ENCODE data around the gene TSC22D1. TPM values are rescaled to one million over a fixed set of nuclear protein-coding genes. Genes with fewer than 3 reads are reported as not detected.
A peak's percentile ranks its signal among the peaks of the same experiment; 100 is the strongest.

The TSC22D1 gene
- total RNA-seq, 1 experiment from 2014 or later = 194 TPM

- TSS peak; percentile 94 for BruUV-seq (replicated peaks)
- no peaks in the 10 kb centered on the region for H3F3A ChIP-seq (ENCODE audit: low read length, unreplicated experiment)
- no peaks in the 10 kb centered on the region for H3K9me2 ChIP-seq (replicated peaks; ENCODE audit: low read length)
- peak overlapping the region; percentile 90 for H3K27ac ChIP-seq (ENCODE audit: low read length)
- peak overlapping the region; percentile 83 for H3K4me2 ChIP-seq (ENCODE audit: low read length)
- POLR2A ChIA-PET (ENCODE audit: unreplicated experiment) = interaction anchor here (0.5 to 1.5 kb wide), 20 partner anchors 36 to 904 kb away, joined by 3 to 33 read pairs (median 8); no protein-coding TSS in a partner anchor
- peaks cover 37% of the 10 kb centered on the region for H3K79me2 ChIP-seq (ENCODE audit: low read length)
- no peak overlapping the region for H2AFZ ChIP-seq (ENCODE audit: low read length)
- H3K9me3 ChIP-seq (ENCODE audit: low read length) = no peaks in the 10 kb centered on the region
- peaks cover 29% of the 10 kb centered on the region for H4K20me1 ChIP-seq (ENCODE audit: low read length)
- CTCF ChIA-PET = interaction anchor here (0.6 to 1.0 kb wide), 6 partner anchors 129 to 809 kb away, joined by 3 to 9 read pairs (median 7); no protein-coding TSS in a partner anchor
- peak overlapping the region; percentile 100 for H3K9ac ChIP-seq (ENCODE audit: low read length)
- intact Hi-C loops (cut with micrococcal nuclease) = loop anchor here (1.0 to 2.0 kb wide), 4 partner anchors 71 to 293 kb away; no protein-coding TSS in a partner anchor
- H3K27me3 ChIP-seq (ENCODE audit: low read length) = no peaks in the 10 kb centered on the region
- no peak for TF ChIP-seq EZH2 (IDR thresholded peaks at IDR 0.05; ENCODE audit: low read length, unreplicated experiment)
- H3K4me3 ChIP-seq (ENCODE audit: low read length) = peak overlapping the region; percentile 100
- peaks cover 30% of the 10 kb centered on the region for H3K36me3 ChIP-seq (ENCODE audit: low read depth, low read length)
- peaks cover 22% of the 10 kb centered on the region for H3K4me1 ChIP-seq (ENCODE audit: insufficient read depth, low read length)
- ATAC-seq (peak; percentile 41), DNase-seq (peak; percentile 93)
These were observed 140.8 kb downstream of the TSC22D1 start for GRCh38 chr13:44435142-44435918.

- POLR2A ChIA-PET (ENCODE audit: unreplicated experiment) = interaction anchor here (0.5 to 1.5 kb wide), 10 partner anchors 37 to 368 kb away, joined by 3 to 33 read pairs (median 7); no protein-coding TSS in a partner anchor
- CTCF ChIA-PET = interaction anchor here (0.7 to 1.0 kb wide), 2 partner anchors 128 to 228 kb away, joined by 3 to 8 read pairs; no protein-coding TSS in a partner anchor
- H3K27ac ChIP-seq (ENCODE audit: low read length) = peak overlapping the region; percentile 90
- no peaks in the 10 kb centered on the region for H3K9me2 ChIP-seq (replicated peaks; ENCODE audit: low read length)
- intact Hi-C loops (cut with micrococcal nuclease) = loop anchor here (1.0 to 2.0 kb wide), 4 partner anchors 70 to 292 kb away; no protein-coding TSS in a partner anchor
- H3F3A ChIP-seq (ENCODE audit: low read length, unreplicated experiment) = no peaks in the 10 kb centered on the region
- no peaks in the 10 kb centered on the region for H3K27me3 ChIP-seq (ENCODE audit: low read length)
- DNase-seq (no peak), ATAC-seq (no peak)
- no peak overlapping the region for H2AFZ ChIP-seq (ENCODE audit: low read length)
- H3K79me2 ChIP-seq (ENCODE audit: low read length) = peaks cover 37% of the 10 kb centered on the region
- H3K4me2 ChIP-seq (ENCODE audit: low read length) = peak overlapping the region; percentile 83
- peaks cover 22% of the 10 kb centered on the region for H3K4me1 ChIP-seq (ENCODE audit: insufficient read depth, low read length)
- peak overlapping the region; percentile 100 for H3K4me3 ChIP-seq (ENCODE audit: low read length)
- H3K36me3 ChIP-seq (ENCODE audit: low read depth, low read length) = peaks cover 30% of the 10 kb centered on the region
- peaks cover 29% of the 10 kb centered on the region for H4K20me1 ChIP-seq (ENCODE audit: low read length)
- no TSS peak for BruUV-seq (replicated peaks)
- peak overlapping the region; percentile 100 for H3K9ac ChIP-seq (ENCODE audit: low read length)
- no peaks in the 10 kb centered on the region for H3K9me3 ChIP-seq (ENCODE audit: low read length)
- no peak for TF ChIP-seq CTCF (conservative IDR thresholded peaks at IDR 0.05; ENCODE audit: low read depth, low read length)
- TF ChIP-seq EZH2 (IDR thresholded peaks at IDR 0.05; ENCODE audit: low read length, unreplicated experiment) = no peak
- TF ChIP-seq EZH2phosphoT487 (IDR thresholded peaks at IDR 0.05; ENCODE audit: borderline replicate concordance, low read length) = no peak
These were observed 141.4 kb downstream of the TSC22D1 start for GRCh38 chr13:44434766-44435141.

- Histone ChIP-seq H3K9me3 (ENCODE audit: low read length) (no peaks in the 10 kb centered on the region), H3K36me3 (ENCODE audit: low read depth, low read length) (peaks cover 30% of the 10 kb centered on the region), H3K27ac (ENCODE audit: low read length) (peak overlapping the region; percentile 90), H3K79me2 (ENCODE audit: low read length) (peaks cover 37% of the 10 kb centered on the region), H4K20me1 (ENCODE audit: low read length) (peaks cover 29% of the 10 kb centered on the region), H3F3A (ENCODE audit: low read length, unreplicated experiment) (no peaks in the 10 kb centered on the region), H3K9ac (ENCODE audit: low read length) (peak overlapping the region; percentile 100), H3K9me2 (replicated peaks; ENCODE audit: low read length) (no peaks in the 10 kb centered on the region), H2AFZ (ENCODE audit: low read length) (no peak overlapping the region), H3K4me1 (ENCODE audit: insufficient read depth, low read length) (peaks cover 22% of the 10 kb centered on the region), H3K27me3 (ENCODE audit: low read length) (no peaks in the 10 kb centered on the region), H3K4me3 (ENCODE audit: low read length) (peak overlapping the region; percentile 100), H3K4me2 (ENCODE audit: low read length) (peak overlapping the region; percentile 83)
- DNase-seq (no peak), ATAC-seq (no peak)
- intact Hi-C loops (cut with micrococcal nuclease) = loop anchor here (2.0 kb wide), 2 partner anchors 69 to 291 kb away; no protein-coding TSS in a partner anchor
- no TSS peak for BruUV-seq (replicated peaks)
- ChIA-PET CTCF (no interaction called here), POLR2A (ENCODE audit: unreplicated experiment) (interaction anchor here (1.5 kb wide), 1 partner anchor 159 kb away, joined by 4 read pairs; no protein-coding TSS in a partner anchor)
- no peak for TF ChIP-seq EZH2phosphoT487 (IDR thresholded peaks at IDR 0.05; ENCODE audit: borderline replicate concordance, low read length)
- no peak for TF ChIP-seq CTCF (conservative IDR thresholded peaks at IDR 0.05; ENCODE audit: low read depth, low read length)
- no peak for TF ChIP-seq EZH2 (IDR thresholded peaks at IDR 0.05; ENCODE audit: low read length, unreplicated experiment)
These were observed 142.0 kb downstream of the TSC22D1 start for GRCh38 chr13:44433863-44434765.
